GM18517 (cell line): Measurements from ENCODE around the gene ST6GALNAC6.

Experiments used
- ATAC-seq: cut with Tn5 transposase; IDR thresholded peaks from one replicate; pipeline ENCODE4 v1.9.1; 2021; ENCODE audit warnings: mild to moderate bottlenecking, moderate library complexity; ENCODE audit not compliant: unreplicated experiment

The ST6GALNAC6 gene

GRCh38 chr9:127899128-127899943, at the start of gene ST6GALNAC6:
Gene ST6GALNAC6 (minus strand): TSS chr9:127899603. CDS start chr9:127897981, 1,622 bp downstream.
- no peak for ATAC-seq

DNA sequence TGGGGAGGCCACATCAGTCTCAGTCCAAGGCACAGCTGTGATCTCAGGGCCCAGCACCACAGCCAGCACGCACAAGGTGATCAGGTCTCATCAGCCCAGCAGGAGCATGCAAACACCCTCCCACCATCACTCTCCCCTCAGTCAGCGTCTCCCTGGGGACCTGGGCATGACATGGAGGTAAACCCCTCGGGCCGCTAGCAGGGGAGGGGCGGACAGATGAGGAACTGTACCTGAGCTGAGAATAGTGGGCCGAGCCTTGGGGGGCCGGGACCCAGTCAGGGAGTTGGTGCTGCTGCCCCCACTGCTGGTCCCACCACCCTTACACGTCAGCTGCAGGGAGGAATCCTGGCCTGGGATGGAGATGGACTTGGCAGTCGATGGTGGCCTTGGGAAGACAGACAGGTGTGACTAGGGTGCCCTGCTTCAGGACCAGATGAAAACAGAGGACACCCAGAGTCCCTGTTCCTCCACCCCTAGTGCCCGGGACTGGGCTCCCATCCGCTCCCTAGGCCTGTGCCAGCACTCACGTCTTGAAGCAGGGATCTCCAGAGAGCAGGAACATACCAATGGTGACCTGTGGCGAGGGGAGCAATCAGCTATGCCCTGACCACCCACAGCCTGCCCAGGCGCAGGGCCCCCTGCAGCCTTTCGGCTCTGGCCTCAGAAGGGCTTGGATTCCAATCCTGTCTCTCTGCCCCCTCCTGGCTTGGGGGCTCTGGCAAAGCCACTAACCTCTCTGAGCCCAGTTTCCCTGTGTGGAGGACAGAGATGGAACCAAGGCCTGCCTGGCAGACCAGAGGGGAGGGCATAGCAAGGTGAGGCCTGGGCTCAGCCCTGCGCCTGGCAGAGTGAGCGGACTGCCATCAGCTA, 48.7 kb upstream of the ST6GALNAC6 start:
- no peak for ATAC-seq

DNA sequence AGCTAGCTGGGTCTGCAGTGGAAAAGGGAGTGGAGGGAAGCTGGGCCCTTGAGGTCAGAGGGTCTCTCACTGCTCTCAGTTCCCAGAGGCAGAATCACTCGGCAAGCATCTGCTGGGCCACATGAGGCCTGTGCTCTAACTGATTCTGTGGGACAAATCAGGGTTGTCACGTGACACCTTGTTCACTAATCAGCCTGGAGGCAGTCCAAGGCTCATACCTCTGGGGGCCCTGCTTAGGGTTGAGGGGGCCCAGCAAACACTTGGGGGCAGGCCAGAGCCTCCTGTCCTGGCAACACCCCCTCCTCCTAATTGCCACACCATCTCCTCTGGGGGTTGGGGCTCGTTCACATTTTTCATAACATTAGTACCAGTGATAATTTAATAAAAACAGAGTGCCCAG, 47.3 kb upstream of the ST6GALNAC6 start:
- ATAC-seq: no peak

DNA sequence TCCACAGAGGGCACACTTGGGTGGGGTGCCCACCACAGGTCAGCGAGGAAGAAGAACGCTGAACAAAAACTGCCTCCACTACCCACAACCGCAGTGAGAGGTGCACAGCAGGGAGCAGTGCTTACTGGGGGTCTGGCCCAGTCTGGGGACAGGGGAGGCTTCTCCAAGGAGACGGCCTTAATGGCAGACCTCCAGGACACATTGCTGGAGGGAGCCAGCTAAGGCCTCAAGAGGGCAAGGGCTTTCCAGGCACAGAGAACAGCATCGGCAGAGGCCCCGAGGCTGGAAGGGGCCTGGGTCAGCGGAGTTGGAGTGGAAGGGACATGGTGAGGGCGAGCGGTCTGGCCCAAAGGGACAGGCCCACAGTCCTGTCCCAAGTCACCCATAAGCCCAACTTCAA, 46.5 kb upstream of the ST6GALNAC6 start:
- no peak for ATAC-seq

DNA sequence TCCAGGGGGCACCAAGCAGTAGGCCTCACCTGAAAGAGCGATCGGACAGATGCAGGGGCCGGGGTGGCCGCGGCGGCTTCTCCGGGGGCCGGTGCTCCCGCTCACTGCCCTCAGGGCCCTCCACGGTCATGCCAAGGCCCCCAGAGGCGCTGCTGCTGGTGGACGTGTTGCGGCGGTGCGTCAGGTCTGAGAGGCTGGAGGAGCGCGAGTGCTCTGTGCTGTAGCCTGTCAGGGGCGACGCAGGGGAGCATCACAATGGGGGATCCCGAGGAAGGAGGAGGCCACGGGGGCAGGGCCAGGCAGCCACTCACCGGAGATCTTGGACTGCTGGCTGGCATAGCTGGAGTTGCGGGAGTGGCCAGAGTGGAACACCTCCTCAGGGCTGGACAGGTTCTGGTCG, 45.9 kb upstream of the ST6GALNAC6 start:
- no peak for ATAC-seq

DNA sequence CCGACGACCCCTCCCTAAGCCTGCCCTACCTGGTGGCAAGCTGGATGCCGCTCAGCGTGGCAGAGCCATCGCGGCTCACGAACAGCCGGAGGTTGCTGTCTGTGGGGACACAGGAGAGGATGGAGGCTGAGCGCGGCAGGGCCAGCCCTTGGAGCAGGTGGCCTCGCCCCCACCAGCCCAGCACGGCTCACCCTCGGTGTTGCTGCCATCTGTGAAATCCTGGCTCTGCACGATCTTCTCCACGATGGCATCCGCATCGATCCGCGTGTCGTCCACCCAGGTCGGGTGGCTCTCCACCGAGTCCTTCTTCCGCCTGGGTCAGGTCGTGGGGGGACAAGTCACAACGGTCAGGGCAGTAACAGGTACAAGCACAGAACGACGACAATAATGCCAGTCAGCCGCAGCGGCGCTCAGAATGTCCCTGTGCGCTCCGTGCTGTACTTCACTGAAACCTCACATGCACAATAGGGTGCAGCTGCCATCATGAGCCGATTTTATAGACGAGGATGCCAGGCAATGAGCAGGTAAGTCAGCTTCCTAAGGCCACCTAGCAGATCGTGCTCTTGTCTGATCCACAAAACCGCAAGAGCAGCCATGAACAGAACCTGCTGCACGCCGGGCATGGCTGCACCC, 45.3 kb upstream of the ST6GALNAC6 start:
- ATAC-seq: no peak

GRCh38 chr9:127943731-127944144, 44.3 kb upstream of the ST6GALNAC6 start:
- no peak for ATAC-seq

DNA sequence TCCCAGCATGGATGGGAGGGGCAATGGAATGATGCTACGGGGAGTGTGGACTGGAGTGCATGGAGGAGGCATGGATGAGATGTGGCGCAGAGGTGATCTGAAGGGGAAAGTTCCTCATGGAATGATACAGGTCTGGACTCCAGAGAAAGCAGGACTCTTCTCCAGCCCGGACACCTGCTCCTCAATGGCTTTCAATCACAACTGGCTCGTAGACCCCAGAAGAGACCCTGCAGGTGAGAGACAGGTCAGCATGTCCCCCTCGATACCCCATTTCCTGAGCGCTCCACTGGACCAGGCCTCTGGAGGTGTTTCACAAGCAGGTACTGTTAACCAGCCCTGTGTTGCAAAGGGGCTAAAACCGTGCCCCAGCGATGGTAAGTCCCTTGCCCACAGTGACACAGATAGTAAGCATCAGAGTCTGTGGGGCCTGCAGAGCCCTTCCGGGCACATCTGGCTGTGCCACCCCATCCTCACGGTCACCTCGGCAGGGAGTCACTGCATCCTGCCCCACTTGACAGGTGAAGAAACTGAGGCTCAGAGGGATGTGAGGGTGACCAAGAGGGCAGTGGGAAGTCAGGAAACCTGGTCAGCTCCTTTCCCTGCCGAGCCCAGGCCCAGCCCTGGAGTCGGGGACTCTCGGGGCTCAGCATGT, 43.7 kb upstream of the ST6GALNAC6 start:
- no peak for ATAC-seq

DNA sequence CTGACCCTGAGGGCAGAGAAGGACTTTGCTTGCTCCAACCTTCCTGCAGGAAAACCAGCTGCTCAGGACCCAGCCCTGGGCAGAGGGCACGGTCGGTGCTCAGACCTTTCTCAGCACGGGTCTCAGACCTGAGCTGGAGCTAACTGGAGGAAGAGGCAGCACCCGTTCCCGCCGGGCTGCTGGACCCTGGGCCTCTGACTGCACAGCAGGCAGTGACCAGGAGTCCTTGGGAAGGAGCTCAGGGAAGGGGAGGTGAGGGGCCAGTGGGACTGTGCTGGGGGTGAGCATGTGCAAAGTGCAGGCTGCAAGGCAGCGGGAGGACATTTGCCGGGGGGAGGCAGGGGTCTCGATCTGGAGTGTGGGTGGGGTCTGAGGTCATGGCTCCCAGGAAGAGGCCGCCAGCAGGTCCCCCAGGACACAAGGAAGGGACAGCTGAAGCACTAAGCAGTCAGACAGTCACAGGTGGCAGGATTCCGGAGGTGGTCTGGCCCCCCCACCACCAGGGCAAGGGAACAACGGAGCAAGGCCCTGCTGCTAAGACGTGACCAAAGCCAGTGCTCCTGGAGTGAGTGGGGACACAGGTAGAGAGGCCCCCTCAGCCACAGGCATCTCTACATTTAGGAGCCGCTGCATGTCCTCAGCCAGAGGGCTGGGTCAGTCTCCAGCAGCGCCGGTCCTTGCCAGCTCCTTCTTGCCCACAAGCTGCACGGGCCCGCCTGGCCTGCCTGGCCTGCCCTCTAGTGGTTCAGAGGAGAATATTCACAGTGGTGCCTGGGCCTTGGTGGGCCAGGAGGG, 43.0 kb upstream of the ST6GALNAC6 start:
- no peak for ATAC-seq

DNA sequence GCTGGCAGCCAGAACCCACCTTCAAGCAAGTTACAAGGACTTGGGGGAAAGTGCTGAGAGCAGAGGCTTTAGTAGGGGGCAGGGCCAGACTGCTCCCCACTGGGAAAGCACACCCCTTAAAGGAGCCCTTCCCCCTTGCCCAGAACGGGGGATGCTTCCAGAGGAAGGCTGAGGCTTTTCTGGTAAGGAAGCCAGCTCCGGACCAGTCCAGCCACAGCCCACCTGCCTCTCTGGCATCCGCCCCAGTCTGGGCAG, 42.5 kb upstream of the ST6GALNAC6 start:
- no peak for ATAC-seq

GRCh38 chr9:127941062-127941960, 41.9 kb upstream of the ST6GALNAC6 start:
- ATAC-seq: no peak

GRCh38 chr9:127940593-127940992, 41.2 kb upstream of the ST6GALNAC6 start:
- ATAC-seq: no peak

DNA sequence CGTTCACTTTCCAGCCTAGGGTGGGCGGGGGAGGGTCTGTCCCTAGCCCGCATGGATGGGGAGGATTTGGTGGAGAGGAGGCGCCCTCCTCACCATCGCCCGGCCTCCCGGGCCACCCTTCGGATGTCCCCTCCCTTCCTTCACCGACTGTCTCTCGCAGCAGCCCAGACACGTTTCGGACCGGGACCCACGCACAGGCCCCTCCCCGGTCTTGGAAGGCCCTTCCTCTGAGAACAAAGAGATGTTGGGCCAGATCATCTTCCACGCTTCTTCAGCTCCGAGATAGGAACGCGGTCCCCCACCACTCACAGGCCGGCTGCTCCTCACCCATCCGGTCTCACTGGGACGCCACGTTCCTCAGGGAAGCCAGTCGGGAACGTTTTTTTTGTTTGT, 38.9 kb upstream of the ST6GALNAC6 start:
- no peak for ATAC-seq

- no peak for ATAC-seq
Measured at GRCh38 chr9:127937388-127938297, 38.2 kb upstream of the ST6GALNAC6 start, which contains the start of gene DPM2. Gene DPM2 (minus strand): TSS chr9:127937854. CDS start chr9:127937820, 34 bp downstream.

DNA sequence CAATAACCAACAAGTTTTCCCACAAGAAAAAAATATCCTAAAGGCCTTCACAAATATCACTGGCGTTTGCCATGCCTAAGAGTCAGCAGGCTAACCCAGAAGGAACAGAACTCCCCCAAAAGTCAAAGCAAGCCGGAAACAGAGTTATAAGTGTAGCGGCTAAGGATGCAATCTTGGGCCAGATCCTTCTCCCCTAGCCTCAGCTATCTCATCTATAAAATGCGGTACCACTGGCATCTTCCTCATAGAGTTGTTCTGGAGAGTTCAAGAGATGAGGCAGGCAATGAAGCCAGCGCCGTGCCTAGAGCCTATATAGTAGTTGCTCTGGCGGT, 37.6 kb upstream of the ST6GALNAC6 start:
- ATAC-seq: no peak

GRCh38 chr9:127936347-127936852, 37.0 kb upstream of the ST6GALNAC6 start:
- ATAC-seq: no peak

- ATAC-seq: no peak
Measured at GRCh38 chr9:127935765-127936221, 36.4 kb upstream of the ST6GALNAC6 start.

DNA sequence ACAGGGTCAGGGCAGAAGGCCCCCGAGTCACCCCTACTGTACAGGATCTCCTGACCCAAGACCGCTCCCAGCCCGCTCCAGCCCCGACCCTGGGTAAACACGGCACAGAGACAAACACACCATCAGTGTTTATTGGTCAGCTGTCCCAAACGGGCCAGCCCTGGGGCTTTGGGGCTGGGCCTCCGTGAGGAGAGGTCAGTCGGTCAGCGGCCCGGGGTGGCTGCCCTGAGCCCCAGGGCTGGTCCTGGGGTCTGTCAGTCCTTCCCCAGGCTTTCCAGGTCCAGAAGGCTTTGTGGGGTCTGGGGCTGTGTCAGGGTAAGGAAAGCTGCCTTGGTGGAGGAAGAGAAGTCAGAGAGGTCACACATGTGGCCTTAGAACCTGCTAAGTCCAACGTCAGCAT, 35.6 kb upstream of the ST6GALNAC6 start:
- ATAC-seq: no peak
